Astrocyte (in vitro differentiated cells and primary cell): Measurements from ENCODE around the gene TRIAP1.

Experiments used
- EZH2 ChIP-seq: IDR thresholded peaks from 2 replicates; pipeline ENCODE4 v1.6.1; 2012; ENCODE audit warnings: mild to moderate bottlenecking, low read length, inconsistent platforms; ENCODE audit not compliant: insufficient read depth
- TF ChIP-seq, protein P1 (sequence below): IDR thresholded peaks from 2 replicates; pipeline ENCODE4 v1.5.1; 2011; ENCODE audit warnings: low read depth, mild to moderate bottlenecking, inconsistent platforms, low read length, moderate library complexity; ENCODE audit not compliant: insufficient read depth

DNA sequence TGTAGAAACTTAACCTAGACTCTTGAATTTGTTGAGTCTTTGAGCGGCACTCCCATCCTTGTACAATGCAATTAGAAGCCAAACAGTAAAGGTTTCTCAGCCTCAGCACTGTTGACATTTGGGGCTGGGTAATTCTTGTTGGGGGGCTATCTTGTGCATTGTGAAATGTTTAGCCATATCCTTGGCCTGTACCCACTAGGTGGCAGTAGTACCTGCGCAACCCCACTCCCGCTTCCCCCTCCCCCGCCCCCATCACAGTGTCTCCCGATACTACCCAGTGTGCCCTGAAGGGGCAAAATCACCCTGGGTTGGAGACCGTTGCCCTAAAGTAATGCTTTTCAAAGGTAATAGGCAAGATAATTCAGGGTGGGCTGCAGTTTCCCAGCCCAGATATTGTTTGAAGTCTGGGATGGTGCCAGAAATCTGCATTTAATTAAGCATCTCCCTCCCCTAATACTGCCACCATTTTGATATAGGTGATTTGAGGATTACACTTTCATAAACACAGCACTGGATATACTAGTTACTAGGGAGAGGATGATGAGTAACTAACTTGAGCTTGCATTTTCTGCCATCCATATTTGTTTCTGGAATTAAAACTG is 6.4 kb downstream of the TRIAP1 start:
- TF ChIP-seq, protein P1, sequence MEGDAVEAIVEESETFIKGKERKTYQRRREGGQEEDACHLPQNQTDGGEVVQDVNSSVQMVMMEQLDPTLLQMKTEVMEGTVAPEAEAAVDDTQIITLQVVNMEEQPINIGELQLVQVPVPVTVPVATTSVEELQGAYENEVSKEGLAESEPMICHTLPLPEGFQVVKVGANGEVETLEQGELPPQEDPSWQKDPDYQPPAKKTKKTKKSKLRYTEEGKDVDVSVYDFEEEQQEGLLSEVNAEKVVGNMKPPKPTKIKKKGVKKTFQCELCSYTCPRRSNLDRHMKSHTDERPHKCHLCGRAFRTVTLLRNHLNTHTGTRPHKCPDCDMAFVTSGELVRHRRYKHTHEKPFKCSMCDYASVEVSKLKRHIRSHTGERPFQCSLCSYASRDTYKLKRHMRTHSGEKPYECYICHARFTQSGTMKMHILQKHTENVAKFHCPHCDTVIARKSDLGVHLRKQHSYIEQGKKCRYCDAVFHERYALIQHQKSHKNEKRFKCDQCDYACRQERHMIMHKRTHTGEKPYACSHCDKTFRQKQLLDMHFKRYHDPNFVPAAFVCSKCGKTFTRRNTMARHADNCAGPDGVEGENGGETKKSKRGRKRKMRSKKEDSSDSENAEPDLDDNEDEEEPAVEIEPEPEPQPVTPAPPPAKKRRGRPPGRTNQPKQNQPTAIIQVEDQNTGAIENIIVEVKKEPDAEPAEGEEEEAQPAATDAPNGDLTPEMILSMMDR = peak; percentile 34
- TF ChIP-seq EZH2 = no peak
